Gastrocnemius medialis (tissue), 4 donors: ENCODE results near the gene FASN. TPM values are rescaled to one million over a fixed set of nuclear protein-coding genes. Genes with fewer than 3 reads are reported as not detected.

Source experiments
- ATAC-seq, 2 donors: fragments of 150-250 bp; one replicate each; pipeline ENCODE4 v1.9.1; 2016
- DNase-seq, 2 donors: peaks; one replicate each; pipeline ENCODE4 v3.0.0-alpha.2; 2019
- H3K27ac ChIP-seq, 4 donors: fragments of 200-600 bp; sonication (generic); 1 replicate in 1 of 4; 2 replicates in 3 of 4; pipeline ENCODE4 v1.5.1; 2016 to 2018; ENCODE audit warnings: mild to moderate bottlenecking in 2 of 4, moderate library complexity in 1 of 4
- H3K27me3 ChIP-seq, 3 donors: fragments of 200-600 bp; sonication (generic) in 2 of 3; 1 replicate in 1 of 3; 2 replicates in 2 of 3; pipeline versions ENCODE4 v1.5.1 to v1.6.0; 2016 to 2019; ENCODE audit warnings: mild to moderate bottlenecking in 1 of 3, moderate library complexity in 1 of 3
- H3K36me3 ChIP-seq, 2 donors: fragments of 200-600 bp; sonication (generic) in 1 of 2; one replicate each; pipeline ENCODE4 v1.5.1; 2017 to 2018
- H3K4me1 ChIP-seq, 2 donors: fragments of 200-600 bp; sonication (generic) in 1 of 2; one replicate each; pipeline ENCODE4 v1.5.1; 2016 to 2017; ENCODE audit warnings: mild to moderate bottlenecking in 2 of 2
- H3K4me3 ChIP-seq, 4 donors: fragments of 200-600 bp; sonication (generic) in 3 of 4; 1 replicate in 1 of 4; 2 replicates in 3 of 4; pipeline ENCODE4 v1.5.1; 2016 to 2019; ENCODE audit warnings: mild to moderate bottlenecking in 2 of 4
- H3K9me3 ChIP-seq, 3 donors: fragments of 200-600 bp; sonication (generic) in 2 of 3; 1 replicate in 1 of 3; 2 replicates in 2 of 3; pipeline ENCODE4 v1.5.1; 2016 to 2019
- CTCF ChIP-seq, 5 experiments: fragments of 450-650 bp in 3 of 5; fragments of 200-600 bp in 2 of 5; sonication (generic) in 2 of 5; IDR thresholded peaks in 4 of 5; conservative IDR thresholded peaks in 1 of 5; 1 replicate in 4 of 5; 2 replicates in 1 of 5; pipeline ENCODE4 v1.5.1; 2016 to 2019; ENCODE audit warnings: antibody characterized with exemption in 5 of 5, mild to moderate bottlenecking in 3 of 5, moderate library complexity in 3 of 5
- POLR2A ChIP-seq, 2 donors: fragments of 450-650 bp; IDR thresholded peaks; one replicate each; pipeline ENCODE4 v1.6.1; 2017; ENCODE audit warnings: antibody characterized with exemption in 2 of 2, mild to moderate bottlenecking in 2 of 2, moderate library complexity in 2 of 2
- in situ Hi-C, 4 donors: fragments of 200-750 bp; cut with MboI; loops; one replicate each; pipeline versions ENCODE4 v1.15.0 to v1.8.0; 2017; ENCODE audit warnings: low sequenced_read_pairs in 4 of 4
- intact Hi-C: fragments of 100-400 bp; cut with DNase I; formaldehyde crosslinking; loops from one replicate; pipeline ENCODE4 v1.15.1; 2023; ENCODE audit warnings: low total_unique reads
- total RNA-seq, 4 donors: library from RNA; depleted of rRNA; stranded (reverse); fragments of >200 nt; gene quantifications; one replicate each; pipeline versions ENCODE4 v1.1.0 to v1.2.3, GENCODE V29; 2016

The FASN gene
- total RNA-seq, 4 donors from 2014 or later = 16.3 to 34.5 (median 26.3) TPM

GRCh38 chr17:82114872-82115271 is 16.8 kb upstream of the FASN start:
- Histone ChIP-seq H3K9me3 (no peaks in the 10 kb centered on the region), H3K27ac (no peak overlapping the region), H3K27me3 (no peaks in the 10 kb centered on the region), H3K4me3 (no peak overlapping the region), H3K4me1 (no peaks in the 10 kb centered on the region), H3K36me3 (peaks cover 0 to 7% of the 10 kb centered on the region in 2 donors)
- intact Hi-C loops (no loop called here), in situ Hi-C loops (no loop called here)
- no peak for TF ChIP-seq POLR2A (IDR thresholded peaks at IDR 0.05)
- TF ChIP-seq CTCF (IDR thresholded peaks at IDR 0.05 in 4 of 5, conservative IDR thresholded peaks at IDR 0.05 in 1 of 5) = no peak
- no peak for ATAC-seq
- DNase-seq = no peak

GRCh38 chr17:82114447-82114846 is 16.4 kb upstream of the FASN start:
- intact Hi-C loops (no loop called here), in situ Hi-C loops (no loop called here)
- ATAC-seq (no peak), DNase-seq (no peak)
- H3K4me3 ChIP-seq = no peak overlapping the region
- TF ChIP-seq POLR2A (IDR thresholded peaks at IDR 0.05) = no peak
- no peak for TF ChIP-seq CTCF (IDR thresholded peaks at IDR 0.05 in 4 of 5, conservative IDR thresholded peaks at IDR 0.05 in 1 of 5)
- peaks cover 0 to 7% of the 10 kb centered on the region in 2 donors for H3K36me3 ChIP-seq
- H3K27me3 ChIP-seq = no peaks in the 10 kb centered on the region
- H3K27ac ChIP-seq = no peak overlapping the region
- H3K9me3 ChIP-seq = no peaks in the 10 kb centered on the region
- no peaks in the 10 kb centered on the region for H3K4me1 ChIP-seq

GRCh38 chr17:82113941-82114340 is 15.9 kb upstream of the FASN start:
- no peaks in the 10 kb centered on the region for H3K4me1 ChIP-seq
- TF ChIP-seq POLR2A (IDR thresholded peaks at IDR 0.05) (no peak), CTCF (IDR thresholded peaks at IDR 0.05 in 4 of 5, conservative IDR thresholded peaks at IDR 0.05 in 1 of 5) (no peak)
- no peak overlapping the region for H3K27ac ChIP-seq
- intact Hi-C loops = no loop called here
- ATAC-seq = no peak
- in situ Hi-C loops = no loop called here
- peaks cover 0 to 7% of the 10 kb centered on the region in 2 donors for H3K36me3 ChIP-seq
- H3K4me3 ChIP-seq = no peak overlapping the region
- H3K9me3 ChIP-seq = no peaks in the 10 kb centered on the region
- DNase-seq = no peak
- H3K27me3 ChIP-seq = no peaks in the 10 kb centered on the region

- intact Hi-C loops = no loop called here
- Histone ChIP-seq H3K4me3 (no peak overlapping the region), H3K27me3 (no peaks in the 10 kb centered on the region), H3K27ac (no peak overlapping the region), H3K9me3 (no peaks in the 10 kb centered on the region), H3K4me1 (no peaks in the 10 kb centered on the region), H3K36me3 (peaks cover 0 to 7% of the 10 kb centered on the region in 2 donors)
- no peak for TF ChIP-seq POLR2A (IDR thresholded peaks at IDR 0.05)
- TF ChIP-seq CTCF (IDR thresholded peaks at IDR 0.05 in 4 of 5, conservative IDR thresholded peaks at IDR 0.05 in 1 of 5) = no peak
- DNase-seq (no peak), ATAC-seq (no peak)
- in situ Hi-C loops = no loop called here
Observed at GRCh38 chr17:82113422-82113821, 15.4 kb upstream of the FASN start.

- Histone ChIP-seq H3K36me3 (peaks cover 0 to 7% of the 10 kb centered on the region in 2 donors), H3K27ac (no peak overlapping the region), H3K4me3 (no peak overlapping the region), H3K4me1 (no peaks in the 10 kb centered on the region), H3K9me3 (no peaks in the 10 kb centered on the region), H3K27me3 (no peaks in the 10 kb centered on the region)
- DNase-seq (no peak), ATAC-seq (no peak)
- no peak for TF ChIP-seq POLR2A (IDR thresholded peaks at IDR 0.05)
- no peak for TF ChIP-seq CTCF (IDR thresholded peaks at IDR 0.05 in 4 of 5, conservative IDR thresholded peaks at IDR 0.05 in 1 of 5)
- in situ Hi-C loops (no loop called here), intact Hi-C loops (no loop called here)
Observed at GRCh38 chr17:82112914-82113311, 14.9 kb upstream of the FASN start.
